PC-9 (cell line): ENCODE results near the gene RNASEH2B.

Source experiments
- EZH2 ChIP-seq: fragments of 200-600 bp; sonication (generic); IDR thresholded peaks from 2 replicates; pipeline ENCODE4 v1.8.0; 2017; ENCODE audit warnings: antibody characterized with exemption, low read depth
- TF ChIP-seq, protein P1 (sequence below): fragments of 200-600 bp; sonication (generic); conservative IDR thresholded peaks from 2 replicates; pipeline ENCODE4 v1.6.1; 2017; ENCODE audit warnings: mixed run types, antibody characterized with exemption, mild to moderate bottlenecking, moderate library complexity

DNA sequence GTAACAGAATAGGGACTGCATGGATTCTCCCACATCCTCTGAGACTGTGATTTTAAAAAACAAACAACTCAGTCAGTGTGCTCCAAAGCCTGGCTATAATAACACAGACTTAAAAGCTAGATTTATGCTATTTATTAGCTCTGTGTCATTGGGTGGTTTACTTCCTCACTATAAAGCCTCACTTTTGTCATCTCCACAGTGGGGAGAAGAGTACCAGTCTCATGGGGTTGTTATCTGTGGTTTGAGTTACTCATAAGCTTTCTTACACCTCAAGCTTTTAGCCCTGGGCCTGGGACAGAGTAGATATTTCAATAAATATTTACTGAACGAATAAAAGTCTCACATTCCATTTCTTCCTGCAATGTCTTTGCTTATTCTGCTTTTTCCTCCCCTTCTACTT, 5.3 kb downstream of the RNASEH2B start:
- TF ChIP-seq, protein P1, sequence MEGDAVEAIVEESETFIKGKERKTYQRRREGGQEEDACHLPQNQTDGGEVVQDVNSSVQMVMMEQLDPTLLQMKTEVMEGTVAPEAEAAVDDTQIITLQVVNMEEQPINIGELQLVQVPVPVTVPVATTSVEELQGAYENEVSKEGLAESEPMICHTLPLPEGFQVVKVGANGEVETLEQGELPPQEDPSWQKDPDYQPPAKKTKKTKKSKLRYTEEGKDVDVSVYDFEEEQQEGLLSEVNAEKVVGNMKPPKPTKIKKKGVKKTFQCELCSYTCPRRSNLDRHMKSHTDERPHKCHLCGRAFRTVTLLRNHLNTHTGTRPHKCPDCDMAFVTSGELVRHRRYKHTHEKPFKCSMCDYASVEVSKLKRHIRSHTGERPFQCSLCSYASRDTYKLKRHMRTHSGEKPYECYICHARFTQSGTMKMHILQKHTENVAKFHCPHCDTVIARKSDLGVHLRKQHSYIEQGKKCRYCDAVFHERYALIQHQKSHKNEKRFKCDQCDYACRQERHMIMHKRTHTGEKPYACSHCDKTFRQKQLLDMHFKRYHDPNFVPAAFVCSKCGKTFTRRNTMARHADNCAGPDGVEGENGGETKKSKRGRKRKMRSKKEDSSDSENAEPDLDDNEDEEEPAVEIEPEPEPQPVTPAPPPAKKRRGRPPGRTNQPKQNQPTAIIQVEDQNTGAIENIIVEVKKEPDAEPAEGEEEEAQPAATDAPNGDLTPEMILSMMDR = no peak
- TF ChIP-seq EZH2 = no peak
